MV-4-11 (cell line): Measurements from ENCODE around the gene SIRPB2.
A peak's percentile ranks its signal among the peaks of the same experiment; 100 is the strongest.
"Not testable (repeated sequence)": the region's sequence is repeated elsewhere in the genome, so short reads cannot be mapped to it uniquely, and the experiment has no call there.

ENCODE experiments used
- DNase-seq: peaks from one replicate; lab custom pipeline; 2025; lab: John Stamatoyannopoulos, UW

The SIRPB2 gene

GRCh38 chr20:1499528-1500420 lies 8.6 kb upstream of the SIRPB2 start:
- no peak for DNase-seq

- DNase-seq, result not testable (repeated sequence)
Measured at GRCh38 chr20:1497371-1497770, 6.2 kb upstream of the SIRPB2 start.

DNA sequence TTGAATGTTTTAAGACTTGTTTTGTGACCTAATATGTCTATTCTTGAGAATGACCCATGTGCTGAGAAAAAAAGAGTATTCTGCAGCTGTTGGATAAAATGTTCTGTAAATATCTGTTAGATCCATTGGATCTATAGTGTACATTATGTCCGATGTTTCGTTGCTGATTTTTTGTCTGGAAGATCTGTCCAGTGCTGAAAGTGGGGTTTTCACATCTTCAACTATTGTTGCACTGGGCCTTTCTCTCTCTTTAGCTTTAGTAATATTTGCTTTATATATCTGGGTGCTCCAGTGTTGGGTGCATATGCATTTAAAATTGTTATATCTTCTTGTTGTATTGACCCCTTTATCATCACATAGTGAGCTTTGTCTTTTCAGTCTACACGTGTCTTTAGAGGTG lies 5.7 kb upstream of the SIRPB2 start:
- DNase-seq, result no peak

- no peak for DNase-seq
Measured at GRCh38 chr20:1494436-1494835, 3.2 kb upstream of the SIRPB2 start.

GRCh38 chr20:1493536-1493935 lies 2.3 kb upstream of the SIRPB2 start:
- no peak for DNase-seq

GRCh38 chr20:1491860-1492642 lies 831 bp upstream of the SIRPB2 start:
- DNase-seq, result peak; percentile 82

DNA sequence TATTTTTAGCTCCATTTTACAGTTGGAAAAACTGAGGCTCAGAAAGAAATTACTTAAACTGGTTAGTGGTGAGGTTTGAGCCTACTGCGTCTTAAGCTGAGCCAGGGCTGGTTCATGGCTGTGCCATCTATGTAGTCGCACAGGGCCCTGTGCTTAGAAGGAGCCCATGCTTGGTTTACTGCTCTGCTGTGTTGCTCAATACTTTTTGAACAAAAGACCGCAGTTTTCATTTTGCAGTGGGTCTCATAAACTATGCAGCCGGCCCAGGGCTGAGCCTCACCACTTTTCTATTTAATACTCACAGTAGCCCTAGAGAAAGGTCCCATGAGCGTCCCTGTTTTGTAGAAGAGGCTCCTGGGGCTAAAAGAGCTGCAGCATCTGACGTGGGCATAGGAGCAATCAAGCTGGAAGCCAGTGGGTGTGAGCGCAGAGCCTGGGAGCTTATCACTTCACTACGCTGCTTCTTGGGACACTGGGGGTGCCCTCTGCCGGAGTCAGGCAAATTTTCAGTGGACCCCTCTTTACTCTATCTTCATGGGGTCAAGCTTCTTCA lies 501 bp downstream of the SIRPB2 start:
- DNase-seq, result peak; percentile 66

DNA sequence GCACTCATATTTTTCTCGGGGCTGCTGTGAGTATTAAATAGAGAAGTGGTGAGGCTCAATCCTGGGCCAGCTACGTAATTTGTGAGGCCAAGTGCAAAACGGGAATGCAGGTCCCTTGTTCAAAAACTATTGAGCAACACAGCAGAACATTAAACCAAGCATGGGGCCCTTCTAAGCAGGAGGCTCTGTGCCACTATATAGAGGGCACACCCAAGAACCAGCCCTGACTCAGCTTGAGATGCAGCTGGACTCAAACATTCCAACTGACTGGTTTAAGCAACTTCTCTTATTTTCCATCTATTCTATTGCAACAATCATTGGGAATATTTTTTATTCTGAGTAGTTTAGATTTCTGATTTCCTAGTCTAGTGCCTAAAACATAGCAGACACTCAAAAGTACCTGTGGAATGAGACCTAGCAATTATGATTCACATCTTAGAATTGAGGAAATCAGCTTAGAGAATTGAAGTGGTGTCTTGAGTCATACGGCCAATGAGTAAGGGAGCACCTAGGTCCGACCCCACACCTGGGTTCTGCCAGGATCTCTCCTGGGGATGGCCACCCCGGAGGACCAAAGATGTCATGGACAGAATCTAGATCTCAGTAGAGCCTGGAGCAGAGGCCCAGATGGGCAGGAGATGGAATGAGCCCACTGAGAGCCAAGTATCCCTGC lies 1.3 kb downstream of the SIRPB2 start:
- DNase-seq, result peak; percentile 92

DNA sequence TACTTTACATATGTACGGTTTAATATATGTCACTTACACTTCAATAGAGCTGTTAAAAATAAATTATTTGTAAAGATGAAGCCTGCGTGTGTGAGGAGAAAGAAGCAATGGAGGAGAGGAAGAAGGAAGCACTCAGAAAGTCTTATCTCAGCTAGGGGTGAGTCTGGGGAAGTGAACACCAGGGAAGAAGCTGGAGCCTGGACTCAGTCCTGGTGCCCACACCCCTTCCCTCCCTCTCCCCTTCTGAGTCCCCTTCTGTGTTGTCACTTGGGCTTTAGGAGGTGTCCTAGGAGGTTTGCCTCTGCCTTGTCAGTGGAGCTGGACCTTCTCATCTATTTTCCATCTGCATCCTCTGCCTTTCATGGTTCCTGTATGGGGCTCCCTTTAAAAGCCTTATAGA lies 1.9 kb downstream of the SIRPB2 start:
- DNase-seq, result peak; percentile 38

DNA sequence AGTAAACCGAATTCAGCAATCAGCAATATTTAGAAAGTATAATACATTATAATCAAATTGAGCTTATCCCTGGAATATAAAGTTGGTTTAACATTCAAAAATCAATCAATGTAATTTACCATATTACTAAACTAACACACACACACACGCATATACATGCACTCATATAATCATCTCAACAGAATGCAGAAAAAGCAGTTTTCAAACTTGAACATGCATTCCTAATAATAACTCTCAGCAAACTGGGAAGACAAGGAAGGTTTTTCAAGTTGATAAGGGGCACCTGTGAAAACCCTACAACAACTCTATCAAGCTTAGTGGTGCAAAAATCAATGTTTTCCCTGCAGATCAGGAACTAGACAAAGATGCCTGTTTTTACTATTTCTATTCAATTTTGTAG lies 4.7 kb downstream of the SIRPB2 start:
- no peak for DNase-seq

GRCh38 chr20:1484438-1485116 lies 6.6 kb downstream of the SIRPB2 start:
- no peak for DNase-seq

- DNase-seq, result no peak
Measured at GRCh38 chr20:1479831-1480595, 11.2 kb downstream of the SIRPB2 start.

- DNase-seq, result peak; percentile 71
Measured at GRCh38 chr20:1478566-1478965, 12.7 kb downstream of the SIRPB2 start.

DNA sequence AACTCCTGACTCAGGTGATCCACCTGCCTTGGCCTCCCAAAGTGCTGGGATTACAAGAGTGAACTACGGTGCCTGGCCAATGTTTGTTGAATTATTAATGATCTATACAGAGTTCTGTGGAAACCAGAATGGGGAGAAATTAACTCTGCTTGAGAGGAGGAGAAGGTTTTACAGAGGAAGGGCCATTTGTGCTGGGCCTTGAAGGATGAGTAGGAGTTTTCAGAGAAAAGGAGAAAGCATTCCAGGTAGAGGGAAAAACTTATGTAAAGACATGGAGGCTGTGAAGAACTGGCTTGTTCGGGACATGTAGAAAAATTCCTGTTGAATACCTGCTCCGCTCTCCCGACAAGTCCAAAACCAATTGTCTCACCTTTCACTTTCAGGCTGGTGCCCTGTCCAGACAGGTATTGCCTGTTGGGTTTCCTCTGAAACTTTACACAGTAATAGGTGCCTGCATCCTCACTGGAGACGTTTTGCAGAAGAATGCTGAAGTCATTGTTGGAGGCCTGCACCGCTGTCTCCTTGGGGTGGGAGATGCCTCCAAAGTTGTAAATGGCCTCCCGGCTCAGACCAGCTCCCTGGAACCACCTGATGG lies 13.2 kb downstream of the SIRPB2 start:
- DNase-seq, result no peak

DNA sequence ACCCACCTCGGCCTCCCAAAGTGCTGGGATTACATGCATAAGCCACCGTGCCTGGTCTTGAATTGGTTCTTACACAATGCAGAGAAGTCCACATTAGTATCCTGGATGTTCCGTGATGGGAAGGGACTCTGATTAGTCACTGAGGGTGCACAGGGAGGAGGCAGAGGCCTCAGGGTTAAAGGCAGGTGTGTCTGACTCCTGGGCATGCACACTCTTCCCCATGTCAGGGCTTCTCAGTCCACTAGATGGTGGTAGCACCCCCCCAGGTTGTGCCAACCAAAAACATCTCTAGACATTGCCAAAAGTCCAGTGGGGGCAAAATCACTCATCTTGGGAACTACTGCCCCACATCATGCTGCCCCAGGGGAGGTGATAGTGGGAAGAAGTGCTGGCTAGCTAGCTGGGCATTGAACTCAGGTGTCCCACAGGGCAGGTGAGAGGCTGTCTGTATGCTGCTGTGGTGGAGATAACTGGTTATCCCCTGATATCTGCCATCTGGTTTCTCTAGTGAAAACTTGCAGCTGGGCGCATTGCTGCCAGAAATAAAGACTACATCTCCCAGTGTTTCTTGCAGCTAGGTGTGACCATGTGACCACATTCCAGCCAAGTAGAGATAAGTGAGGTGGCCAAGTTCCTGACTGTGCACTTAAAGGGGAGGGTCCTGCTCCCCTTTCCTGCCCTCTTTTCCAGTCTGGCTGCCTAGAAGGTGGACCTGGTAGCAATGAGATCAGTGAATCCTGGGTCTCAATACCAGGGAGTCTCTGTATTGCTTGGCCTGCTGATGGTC lies 16.2 kb downstream of the SIRPB2 start:
- DNase-seq, result no peak

GRCh38 chr20:1474325-1474724 lies 16.9 kb downstream of the SIRPB2 start:
- DNase-seq, result no peak

DNA sequence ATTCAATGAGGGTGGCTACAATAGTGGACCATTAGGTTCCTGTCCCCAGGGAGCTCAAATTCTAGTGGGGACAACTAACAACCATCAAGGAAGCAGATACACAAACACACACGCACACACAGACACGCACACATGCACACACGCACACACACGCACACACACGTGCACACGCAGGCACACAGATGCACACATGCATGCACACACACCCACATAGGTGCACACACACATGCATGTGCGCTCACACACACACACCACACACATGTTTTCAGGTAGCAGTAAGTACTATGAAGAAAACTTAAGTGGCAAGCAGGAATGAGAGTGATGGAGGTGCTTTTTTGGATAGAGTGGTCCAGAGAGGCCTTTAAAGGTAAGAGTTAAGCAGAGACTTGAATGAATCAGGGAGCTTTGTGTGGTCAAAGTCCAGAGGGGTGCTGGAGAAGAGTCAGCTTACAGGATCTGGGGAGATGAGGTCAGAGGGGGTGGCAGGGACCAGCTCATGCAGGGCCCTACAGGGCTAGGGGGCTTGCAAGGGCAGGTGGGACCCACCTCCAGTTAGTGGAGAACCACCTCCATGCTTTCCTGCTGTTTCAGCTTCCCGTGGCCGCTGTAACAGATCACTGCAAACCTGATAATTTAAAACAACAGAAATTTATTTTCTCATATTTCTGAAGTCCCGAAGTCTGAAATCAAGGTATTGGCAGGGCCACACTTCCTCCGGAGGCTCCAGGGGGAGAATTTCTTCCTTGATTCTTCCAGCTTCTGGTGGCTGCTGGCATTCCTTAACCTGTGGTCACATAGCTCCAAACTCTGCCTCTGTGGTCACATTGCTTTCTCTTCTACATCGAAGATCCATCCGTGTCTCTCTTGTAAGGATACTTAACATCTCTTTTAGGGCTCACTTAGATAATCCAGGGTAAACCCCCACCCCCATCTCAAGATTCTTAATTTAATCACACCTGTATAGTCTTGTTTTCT lies 17.7 kb downstream of the SIRPB2 start:
- no peak for DNase-seq

DNA sequence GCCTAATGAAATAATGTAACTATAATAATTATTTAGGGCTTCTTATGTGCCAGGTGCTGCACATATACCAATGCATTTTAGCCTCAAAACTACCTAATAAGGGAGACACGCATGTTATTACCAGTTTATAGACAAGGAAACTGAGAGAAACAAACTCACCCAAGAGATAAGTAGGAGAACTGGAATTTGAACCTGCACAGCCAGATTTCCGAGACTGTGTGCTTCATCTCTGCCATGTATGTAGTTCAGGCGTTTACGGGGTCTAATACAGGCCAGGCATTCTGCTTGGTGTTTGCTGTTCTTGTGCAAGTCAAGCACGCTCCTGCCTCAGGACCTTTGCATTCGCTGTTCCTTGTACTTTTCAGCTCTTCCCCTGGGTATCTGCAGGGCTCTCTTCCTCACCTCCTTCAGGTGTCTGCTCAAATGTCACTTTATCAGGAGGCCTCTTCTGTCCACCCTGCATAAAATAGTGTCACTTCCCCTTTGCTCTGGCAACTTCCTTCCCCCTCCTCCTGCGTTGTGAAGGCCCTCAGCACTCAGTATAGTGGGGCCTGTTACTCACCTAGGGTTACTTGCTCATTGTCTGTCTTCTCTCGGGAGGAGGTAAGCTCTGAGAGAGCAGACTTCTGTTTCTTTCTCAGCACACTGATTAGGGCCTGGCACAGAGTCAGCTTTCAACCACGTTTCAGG lies 18.5 kb downstream of the SIRPB2 start:
- peak; percentile 68 for DNase-seq
